Measurements from ENCODE around the gene PAM.
A peak's percentile ranks its signal among the peaks of the same experiment; 100 is the strongest.
"Not testable (repeated sequence)": the region's sequence is repeated elsewhere in the genome, so short reads cannot be mapped to it uniquely, and the experiment has no call there.

The PAM gene

GRCh38 chr5:102753889-102754766, 977 bp upstream of the PAM start:
- peak; percentile 23 for DNase-seq

DNA sequence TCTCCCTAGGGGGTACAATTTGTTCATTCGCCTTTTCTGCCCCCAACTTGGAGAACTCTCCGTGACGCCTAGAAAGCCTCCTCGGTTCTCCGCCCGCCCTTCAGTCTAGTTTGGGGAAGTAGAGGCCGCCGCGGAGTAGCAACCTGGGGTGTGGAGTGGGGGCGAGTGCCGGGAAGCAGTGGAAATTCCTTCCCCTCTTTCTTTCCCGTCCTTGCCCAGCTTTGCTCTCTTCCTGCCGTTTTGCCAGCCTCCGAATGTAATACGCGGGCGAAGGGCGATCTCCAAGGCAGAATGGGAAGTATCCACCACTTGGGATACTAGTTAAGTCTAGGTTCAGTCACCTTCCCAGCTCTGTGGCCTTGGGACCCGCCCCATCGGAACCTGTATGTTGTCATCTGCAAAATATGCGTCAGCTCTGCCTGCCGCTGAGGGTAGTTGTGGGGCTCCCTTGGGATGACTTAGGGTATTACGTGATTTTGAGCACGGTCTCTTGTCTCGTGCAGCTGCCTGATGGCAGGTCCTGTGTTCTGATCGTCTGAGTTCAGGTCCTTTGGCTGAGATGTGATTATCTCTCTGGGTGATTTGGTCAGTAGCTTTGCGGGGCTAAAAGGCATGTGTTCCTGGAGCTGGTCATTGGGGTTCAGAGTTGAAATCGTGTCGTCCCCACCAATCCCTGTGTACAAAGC, 724 bp downstream of the PAM start:
- peak; percentile 77 for DNase-seq

DNA sequence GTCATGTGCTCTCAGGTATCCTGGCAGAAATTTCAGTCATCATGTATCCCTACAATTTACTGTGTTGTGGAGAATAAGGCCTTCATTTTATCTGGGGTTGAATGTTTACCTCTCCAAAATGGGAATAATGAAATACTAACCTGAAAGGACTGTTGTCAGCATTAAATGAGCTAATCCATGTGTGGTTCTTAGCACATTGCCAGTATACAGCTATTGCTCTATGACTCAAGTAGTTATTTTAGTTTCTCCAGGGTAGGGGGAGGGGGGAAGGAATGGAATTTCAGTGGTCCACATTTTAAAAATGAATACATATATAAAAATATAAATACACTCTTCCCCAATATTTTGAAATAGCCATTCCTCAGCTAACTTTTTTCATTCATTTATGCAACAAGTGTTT, 3.5 kb downstream of the PAM start:
- no peak for DNase-seq

DNA sequence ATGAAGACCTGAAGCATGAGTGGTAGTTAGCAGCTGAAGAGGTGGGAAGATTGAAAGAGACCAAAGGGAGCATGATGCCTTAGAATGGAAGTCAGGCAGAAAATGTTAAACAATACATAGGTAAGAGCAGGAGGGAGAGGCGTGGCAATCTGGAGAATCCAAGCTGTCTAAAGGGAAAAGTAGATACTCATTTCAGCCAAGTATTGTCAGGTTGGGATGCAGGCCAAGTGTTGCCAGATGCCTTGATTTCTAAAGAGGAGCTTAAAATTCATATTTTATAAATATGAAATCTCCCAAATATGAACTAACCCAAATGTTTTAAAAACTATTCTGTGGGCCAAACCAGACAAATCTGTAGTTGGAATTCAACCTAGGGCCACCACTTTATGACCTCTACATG, 4.2 kb downstream of the PAM start:
- DNase-seq = no peak

DNA sequence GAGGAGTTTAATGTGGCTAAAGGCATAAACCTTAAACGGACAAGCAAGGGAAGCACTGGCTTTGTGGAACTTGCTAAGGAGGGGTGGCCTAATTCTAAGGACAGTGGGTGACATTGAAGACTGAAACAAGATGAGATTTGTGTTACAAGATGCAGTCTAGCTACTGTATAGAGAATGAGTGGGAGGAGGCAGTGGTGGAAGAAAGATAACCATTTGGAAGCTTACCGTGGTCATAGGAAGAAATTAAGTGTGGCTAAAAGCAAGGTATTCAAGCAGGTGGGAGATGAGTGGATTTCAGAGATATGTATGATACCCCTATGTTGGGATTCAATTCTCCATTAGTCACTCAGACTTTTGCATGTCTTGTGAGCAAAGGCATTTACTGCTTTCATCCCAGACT, 4.6 kb downstream of the PAM start:
- DNase-seq = no peak

DNA sequence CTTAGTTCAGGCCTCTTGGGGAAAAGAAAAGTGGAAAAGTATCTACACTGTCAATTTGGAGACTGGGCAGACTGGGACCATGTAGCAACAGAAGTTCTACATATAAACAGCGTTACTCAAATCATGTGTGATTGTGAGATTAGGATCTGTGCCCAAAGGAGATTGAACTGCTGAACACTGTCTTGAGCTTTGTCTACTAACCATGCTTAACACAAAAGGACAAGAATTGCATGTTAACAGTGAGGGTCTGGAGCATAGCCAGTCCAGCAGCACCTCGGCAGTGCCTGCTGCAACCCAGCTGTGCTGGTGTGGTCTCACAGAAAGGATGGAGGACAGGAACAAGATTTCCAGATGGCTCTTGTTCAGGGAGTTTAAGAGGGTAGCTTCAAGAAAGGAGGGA, 5.7 kb downstream of the PAM start:
- no peak for DNase-seq

DNA sequence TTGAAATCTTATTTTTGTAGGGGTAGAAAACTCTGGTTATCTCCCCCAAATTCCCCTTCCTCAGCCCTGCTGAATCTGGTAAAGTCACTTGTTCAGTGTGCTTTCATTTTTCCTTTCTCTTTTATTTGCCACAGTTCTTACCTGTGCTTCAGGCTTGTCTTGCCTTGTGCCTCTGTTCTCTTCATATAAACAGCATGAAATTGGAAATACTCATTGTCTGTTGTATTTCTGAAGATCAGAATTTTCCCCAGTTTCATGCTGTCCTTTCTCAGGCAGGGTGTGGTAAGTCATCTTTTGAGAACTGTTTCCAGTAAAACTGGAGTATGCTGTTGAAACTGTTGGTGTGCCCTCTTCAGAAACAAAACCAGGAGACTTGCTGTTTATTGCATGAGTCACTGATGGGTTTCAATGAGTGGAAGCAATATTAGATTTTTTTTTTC, 7.0 kb downstream of the PAM start:
- no peak for DNase-seq

DNA sequence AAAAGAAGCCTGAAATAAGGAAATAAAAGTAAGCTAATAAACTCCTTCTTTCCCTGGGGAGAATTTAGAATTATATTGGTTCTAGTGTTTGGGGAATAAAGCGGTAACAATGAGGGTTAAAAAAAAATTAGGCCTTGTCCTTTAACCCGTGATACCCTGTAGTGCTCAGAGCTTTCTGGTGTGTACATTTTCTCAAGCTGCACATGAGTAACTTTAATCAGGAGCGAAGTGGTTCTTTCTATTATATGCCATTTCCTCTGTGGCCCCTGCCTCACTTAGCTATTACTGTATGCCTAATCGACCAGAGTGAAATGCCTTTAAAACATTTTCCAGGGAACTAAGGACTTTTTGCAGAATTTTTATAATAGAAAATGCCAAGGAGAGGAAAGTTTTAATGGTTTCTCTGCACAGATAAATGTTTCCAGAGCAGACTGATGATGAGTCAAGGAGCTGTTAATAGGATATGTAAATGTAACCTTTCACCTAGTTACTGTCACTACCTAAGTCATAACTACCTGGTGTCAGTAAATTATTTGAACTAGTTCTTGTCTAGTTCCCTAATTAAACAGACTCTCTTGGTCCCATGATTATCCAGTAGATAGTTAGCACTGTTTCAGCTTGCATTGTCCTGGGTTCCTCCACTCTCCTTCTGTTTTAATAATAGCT, 7.6 kb downstream of the PAM start:
- no peak for DNase-seq

- no peak for DNase-seq
Measured at GRCh38 chr5:102763734-102764133, 8.6 kb downstream of the PAM start.

GRCh38 chr5:102764381-102765004, 9.4 kb downstream of the PAM start:
- no peak for DNase-seq

- DNase-seq = no peak
Measured at GRCh38 chr5:102765350-102765749, 10.2 kb downstream of the PAM start.

DNA sequence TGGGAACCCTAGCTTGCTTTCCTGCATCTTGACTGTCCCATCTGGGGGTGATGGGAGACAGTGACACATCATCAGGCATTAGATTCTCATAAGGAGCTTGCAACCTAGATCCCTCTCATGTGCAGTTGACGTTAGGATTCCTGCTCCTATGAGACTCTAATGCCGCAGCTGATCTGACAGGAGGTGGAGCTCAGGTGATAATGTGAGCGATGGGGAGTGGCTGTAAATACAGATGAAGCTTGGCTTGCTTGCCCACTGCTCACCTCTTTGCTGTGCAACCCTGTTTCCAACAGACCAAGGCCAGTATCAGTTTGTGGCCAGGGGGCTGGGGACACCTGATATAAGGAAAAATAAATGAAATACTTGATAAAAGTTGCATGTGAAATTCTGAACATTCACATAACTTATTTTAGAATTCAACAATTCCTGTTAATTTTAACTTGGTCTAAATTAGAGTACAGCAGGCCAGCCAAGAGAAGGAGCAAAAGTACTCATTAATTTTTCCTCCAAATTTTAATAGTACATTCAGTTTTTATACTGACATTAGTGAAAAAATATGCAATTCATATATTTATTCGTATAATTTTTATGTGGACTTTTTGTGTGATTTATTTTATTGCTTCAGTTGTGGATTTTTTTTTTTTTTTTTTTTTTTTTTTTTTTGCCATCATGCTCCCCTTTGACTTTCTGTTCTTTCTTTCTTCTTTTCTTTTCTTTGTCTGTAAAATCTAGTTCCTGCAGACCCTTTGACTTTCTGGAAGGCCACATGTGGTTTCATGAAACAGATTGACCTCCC, 11.4 kb downstream of the PAM start:
- no peak for DNase-seq

GRCh38 chr5:102767862-102768261, 12.8 kb downstream of the PAM start:
- DNase-seq = no peak

DNA sequence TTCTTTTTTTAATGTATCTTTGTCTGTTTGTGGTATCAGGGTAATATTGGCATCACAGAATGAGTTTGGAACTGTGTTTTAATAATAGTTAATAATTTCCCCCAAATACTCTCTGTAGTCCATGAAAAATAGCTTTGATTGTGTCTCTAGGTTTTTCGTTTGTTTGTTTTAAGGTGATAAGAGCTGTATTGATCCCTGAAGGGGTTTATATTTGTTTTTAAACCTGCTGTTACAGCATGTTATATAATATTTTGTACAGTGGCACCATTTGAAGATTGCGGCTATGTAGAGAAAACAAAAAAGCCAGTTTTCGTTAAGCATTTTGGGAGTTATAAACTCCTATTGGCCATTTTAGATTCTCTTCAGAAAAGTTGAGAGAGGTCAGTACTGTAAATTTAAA, 15.7 kb downstream of the PAM start:
- DNase-seq = no peak

DNA sequence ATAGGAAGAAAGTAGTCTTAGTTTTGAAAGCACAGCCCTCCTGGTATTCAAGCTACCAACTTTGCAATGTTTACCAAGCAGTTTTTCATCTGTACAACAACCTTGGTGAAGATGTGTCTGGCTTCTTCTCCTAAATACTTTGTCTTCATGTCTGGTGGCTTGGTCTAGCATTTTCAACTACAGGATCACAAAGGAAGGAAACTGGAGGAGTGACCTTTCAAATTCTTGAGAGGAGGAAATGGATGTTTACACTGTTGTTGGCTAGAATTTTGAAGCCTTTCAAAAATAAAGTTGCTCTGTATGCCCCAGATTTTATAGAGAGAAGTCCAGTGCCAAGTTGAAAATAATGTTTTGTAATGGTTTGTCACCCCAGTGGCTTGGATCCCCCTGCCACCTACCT, 16.3 kb downstream of the PAM start:
- no peak for DNase-seq

- no peak for DNase-seq
Measured at GRCh38 chr5:102772273-102772672, 17.2 kb downstream of the PAM start.

- no peak for DNase-seq
Measured at GRCh38 chr5:102773133-102773532, 18.0 kb downstream of the PAM start.

DNA sequence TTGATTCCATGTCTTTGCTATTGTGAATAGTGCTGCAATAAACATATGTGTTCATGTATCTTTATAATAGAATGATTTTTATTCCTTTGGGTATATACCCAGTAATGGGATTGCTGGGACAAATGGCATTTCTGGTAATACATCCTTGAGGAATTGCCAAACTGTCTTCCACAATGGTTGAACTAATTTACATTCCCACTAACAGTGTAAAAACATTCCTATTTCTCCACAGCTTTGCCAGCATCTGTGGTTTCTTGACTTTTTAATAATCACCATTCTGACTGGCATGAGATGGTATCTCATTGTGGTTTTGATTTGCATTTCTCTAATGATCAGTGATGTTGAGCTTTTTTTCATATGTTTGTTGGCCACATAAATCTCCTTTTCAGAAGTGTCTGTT, 20.7 kb downstream of the PAM start:
- DNase-seq = not testable (repeated sequence)

DNA sequence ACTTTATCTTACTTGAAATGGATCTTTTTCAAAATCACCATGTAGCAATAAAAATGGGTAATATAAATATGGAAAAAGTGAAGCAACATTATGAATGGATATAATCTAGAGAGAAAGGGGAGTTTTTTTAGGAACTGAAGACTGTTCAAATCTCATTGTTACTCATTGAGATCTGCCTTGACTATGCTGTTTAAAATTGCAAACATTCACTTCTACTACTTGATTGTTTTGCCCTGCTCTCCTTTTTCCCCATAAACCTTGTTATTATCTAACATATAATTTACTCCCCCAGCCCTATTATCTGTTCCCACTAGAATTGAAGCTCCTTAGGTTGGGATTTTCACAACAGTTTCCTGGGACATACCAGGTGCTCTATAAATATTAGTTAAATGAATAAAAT, 22.0 kb downstream of the PAM start:
- DNase-seq = no peak

DNA sequence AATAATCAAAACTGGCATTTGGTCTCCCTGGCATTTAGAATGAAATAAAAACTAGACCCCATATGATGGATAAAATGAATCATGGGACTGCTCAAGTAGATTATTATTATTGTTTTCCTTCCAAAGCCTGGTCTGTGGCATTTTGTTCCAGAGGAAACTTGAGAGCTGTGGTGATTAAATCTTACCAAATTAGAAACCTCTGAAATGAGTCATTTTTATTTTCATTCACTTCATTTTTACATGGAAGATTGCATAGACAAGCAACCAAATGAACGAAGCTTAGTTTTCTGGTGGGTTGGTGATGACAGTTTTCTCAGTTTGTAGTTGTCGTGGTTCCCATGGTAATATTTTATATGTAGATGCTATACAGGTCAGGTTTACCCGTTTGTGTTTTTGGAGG, 23.4 kb downstream of the PAM start:
- no peak for DNase-seq

DNA sequence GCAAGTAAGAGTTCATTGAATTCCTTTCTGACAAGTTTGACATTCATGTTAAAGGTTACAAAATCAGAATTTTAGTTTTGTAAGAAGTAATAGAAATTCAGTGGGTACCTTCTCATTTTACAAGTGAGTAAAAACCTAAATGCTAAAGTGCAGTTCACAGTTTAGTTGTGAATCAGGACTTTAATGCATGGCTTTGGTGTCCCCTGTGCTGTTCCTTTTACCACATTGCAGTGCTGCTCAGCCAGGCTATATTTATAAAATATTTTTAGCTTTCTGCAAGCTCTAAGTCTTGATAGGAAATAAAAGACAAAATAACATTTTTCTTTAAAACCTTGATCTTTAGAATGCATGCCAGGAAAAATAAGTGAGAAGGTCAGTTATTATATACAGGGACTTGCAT, 26.3 kb downstream of the PAM start:
- no peak for DNase-seq

DNA sequence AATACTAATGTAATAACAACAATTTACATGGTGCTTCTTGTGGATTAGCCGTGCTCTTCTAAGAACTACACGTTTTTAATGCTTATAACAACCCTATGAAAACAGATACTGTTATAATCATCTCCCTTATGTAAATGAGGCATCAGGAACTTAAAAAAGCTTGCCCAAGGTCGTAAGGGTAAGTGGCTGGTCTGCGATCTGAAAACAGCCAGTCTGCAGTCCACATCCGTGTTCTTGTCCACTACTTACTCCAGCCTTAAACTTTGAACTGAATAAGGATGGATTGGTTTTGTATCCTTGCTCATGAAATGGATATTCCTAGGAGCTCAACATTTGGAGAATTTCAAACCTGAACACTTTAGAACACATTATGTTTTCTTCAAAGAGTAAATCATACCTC, 26.7 kb downstream of the PAM start:
- no peak for DNase-seq
